ENCODE data around the gene ZNF593.

Gene ZNF593

DNA sequence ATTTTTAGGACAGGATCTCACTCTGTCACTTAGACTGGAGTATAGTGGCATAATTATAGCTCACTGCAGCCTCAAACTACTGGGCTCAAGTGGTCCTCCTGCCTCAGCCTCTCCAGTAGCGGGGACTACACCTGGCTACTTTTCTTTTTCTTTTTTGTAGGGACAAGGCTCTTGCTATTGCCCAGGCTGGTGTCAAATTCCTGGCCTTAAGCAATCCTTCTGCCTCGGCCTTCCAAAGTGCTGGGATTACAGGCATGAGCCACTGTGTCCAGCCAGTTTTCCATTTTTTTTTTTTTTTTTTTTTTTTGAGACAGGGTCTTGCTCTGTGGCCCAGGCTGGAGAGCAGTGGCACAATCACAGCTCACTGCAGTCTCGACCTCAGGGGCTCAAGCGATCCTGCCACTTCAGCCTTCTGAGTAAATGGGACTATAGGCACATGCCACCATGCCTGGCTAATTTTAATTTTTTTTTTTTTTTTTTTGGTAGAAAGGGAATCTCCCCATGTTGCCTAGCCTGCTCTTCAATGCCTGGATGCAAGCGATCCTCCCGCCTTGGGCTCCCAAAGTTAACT lies 43.7 kb downstream of the ZNF593 start:
- DNase-seq = no peak

GRCh38 chr1:26215246-26215645 lies 45.5 kb downstream of the ZNF593 start:
- DNase-seq = no peak

GRCh38 chr1:26218906-26219494 lies 49.3 kb downstream of the ZNF593 start:
- DNase-seq = no peak

Data from NCI-H226 (cell line).